ENCODE data around the gene RSPH6A. TPM values are rescaled to one million over a fixed set of nuclear protein-coding genes. Genes with fewer than 3 reads are reported as not detected.

The RSPH6A gene
- total and polyA plus RNA-seq, 2 experiments from 2014 or later, result not detected

DNA sequence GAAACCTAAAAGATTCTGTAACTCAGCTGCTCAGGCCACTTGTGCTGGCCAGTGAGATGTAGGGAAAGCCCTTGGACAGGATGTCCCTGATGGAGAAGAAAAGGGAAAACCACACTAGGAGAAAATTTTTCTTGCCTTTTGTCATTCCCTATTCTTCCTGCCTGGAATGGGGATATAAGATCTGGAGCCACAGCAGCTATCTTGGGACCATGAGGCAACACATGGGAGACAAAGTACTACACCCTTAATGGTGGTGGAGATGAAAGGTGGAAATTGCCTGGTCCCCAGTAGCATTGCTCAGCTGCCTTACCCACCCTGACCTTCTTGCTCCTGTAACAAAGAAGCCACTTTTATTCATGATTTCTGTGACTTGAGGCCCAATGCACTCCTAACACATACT lies 9.4 kb downstream of the RSPH6A start:
- Histone ChIP-seq H3K79me2 (no peaks in the 10 kb centered on the region), H3K36me3 (replicated peaks; ENCODE audit: insufficient read depth, low read depth) (no peaks in the 10 kb centered on the region), H3K4me3 (no peak overlapping the region), H3K9me3 (ENCODE audit: low read depth) (no peaks in the 10 kb centered on the region), H2AFZ (no peak overlapping the region), H3K9me2 (replicated peaks; ENCODE audit: insufficient read depth) (no peaks in the 10 kb centered on the region), H3K4me1 (ENCODE audit: insufficient read depth) (no peaks in the 10 kb centered on the region), H4K20me1 (ENCODE audit: insufficient read depth, poor library complexity, severe bottlenecking) (no peaks in the 10 kb centered on the region), H3K27me3 (no peaks in the 10 kb centered on the region), H3K27ac (no peak overlapping the region), H3K4me2 (no peak overlapping the region)
- TF ChIP-seq, protein P1, sequence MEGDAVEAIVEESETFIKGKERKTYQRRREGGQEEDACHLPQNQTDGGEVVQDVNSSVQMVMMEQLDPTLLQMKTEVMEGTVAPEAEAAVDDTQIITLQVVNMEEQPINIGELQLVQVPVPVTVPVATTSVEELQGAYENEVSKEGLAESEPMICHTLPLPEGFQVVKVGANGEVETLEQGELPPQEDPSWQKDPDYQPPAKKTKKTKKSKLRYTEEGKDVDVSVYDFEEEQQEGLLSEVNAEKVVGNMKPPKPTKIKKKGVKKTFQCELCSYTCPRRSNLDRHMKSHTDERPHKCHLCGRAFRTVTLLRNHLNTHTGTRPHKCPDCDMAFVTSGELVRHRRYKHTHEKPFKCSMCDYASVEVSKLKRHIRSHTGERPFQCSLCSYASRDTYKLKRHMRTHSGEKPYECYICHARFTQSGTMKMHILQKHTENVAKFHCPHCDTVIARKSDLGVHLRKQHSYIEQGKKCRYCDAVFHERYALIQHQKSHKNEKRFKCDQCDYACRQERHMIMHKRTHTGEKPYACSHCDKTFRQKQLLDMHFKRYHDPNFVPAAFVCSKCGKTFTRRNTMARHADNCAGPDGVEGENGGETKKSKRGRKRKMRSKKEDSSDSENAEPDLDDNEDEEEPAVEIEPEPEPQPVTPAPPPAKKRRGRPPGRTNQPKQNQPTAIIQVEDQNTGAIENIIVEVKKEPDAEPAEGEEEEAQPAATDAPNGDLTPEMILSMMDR (IDR thresholded peaks at IDR 0.05; ENCODE audit: poor library complexity), result no peak
- no peak for DNase-seq (ENCODE audit: low spot score)

DNA sequence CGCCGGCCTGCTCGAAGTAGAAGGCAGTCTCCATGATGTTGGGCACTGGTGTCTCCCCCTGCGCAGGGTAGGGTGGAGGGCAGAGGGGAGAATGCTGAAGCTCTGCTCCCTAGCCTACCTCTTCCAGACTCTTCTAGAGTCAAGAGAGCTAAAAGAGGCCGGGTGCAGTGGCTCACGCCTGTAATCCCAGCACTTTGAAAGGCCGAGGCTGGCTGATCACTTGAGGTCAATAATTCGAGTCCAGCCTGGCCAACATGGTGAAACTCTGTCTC lies 10.2 kb downstream of the RSPH6A start:
- H4K20me1 ChIP-seq (ENCODE audit: insufficient read depth, poor library complexity, severe bottlenecking), result no peaks in the 10 kb centered on the region
- 91% methylated on average over 8 of the region's 8 CpGs for WGBS (ENCODE audit: low lambda C conversion rate, missing lambda C conversion rate)

DNA sequence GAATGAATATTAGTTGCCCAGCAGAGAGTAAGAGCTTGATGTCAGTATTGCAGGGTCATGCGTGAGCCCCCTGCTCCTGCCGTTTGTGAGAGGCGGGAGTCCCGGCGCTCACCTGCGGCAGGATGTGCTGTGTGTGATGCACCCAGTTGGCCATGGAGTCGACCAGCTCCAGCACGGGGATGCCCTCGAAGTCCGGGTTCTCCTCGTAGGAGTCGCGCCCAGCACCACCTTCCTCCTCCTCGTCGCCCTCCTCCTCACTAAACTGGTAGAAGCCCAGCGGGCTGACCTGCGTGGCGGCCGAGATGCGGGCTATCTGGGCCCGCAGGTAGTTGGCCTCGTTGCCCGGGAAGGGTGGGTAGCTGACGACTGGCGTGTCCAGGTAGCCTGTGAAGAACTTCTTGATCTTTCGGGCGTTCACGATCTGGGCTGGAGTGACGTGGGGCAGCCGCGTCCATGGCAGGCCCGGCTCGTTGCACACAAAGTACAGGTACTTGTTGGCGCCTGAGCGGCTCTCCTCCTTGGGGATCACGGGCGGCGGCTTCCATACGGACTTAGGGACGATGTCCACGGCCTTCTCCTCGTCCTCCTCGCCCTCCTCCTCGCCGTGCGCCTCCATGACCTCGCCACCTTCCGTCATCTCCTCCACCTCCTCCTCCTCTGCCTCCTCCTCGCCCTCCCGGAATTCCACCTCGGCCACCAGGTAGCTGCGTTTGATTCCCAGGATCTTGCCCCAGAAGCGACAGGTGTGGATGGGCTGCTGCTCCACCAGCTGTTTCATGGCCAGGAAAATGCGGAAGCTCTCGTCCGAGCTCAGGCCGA lies 10.8 kb downstream of the RSPH6A start:
- no peaks in the 10 kb centered on the region for H4K20me1 ChIP-seq (ENCODE audit: insufficient read depth, poor library complexity, severe bottlenecking)
- no peaks in the 10 kb centered on the region for H3K36me3 ChIP-seq (replicated peaks; ENCODE audit: insufficient read depth, low read depth)
- H2AFZ ChIP-seq, result no peak overlapping the region
- H3K79me2 ChIP-seq, result no peaks in the 10 kb centered on the region
- no peak overlapping the region for H3K27ac ChIP-seq
- H3K27me3 ChIP-seq, result no peaks in the 10 kb centered on the region
- WGBS (ENCODE audit: low lambda C conversion rate, missing lambda C conversion rate), result 94% methylated on average over 49 of the region's 57 CpGs
- H3K4me1 ChIP-seq (ENCODE audit: insufficient read depth), result no peaks in the 10 kb centered on the region
- no peak for DNase-seq (ENCODE audit: low spot score)
- no peak overlapping the region for H3K4me2 ChIP-seq
- no peak for TF ChIP-seq EZH2phosphoT487 (IDR thresholded peaks at IDR 0.05; ENCODE audit: low read depth, severe bottlenecking, unreplicated experiment)
- TF ChIP-seq, protein P1 (IDR thresholded peaks at IDR 0.05; ENCODE audit: poor library complexity), result no peak
- no peak for TF ChIP-seq EZH2 (IDR thresholded peaks at IDR 0.05; ENCODE audit: borderline replicate concordance)
- no peaks in the 10 kb centered on the region for H3K9me2 ChIP-seq (replicated peaks; ENCODE audit: insufficient read depth)
- no peak overlapping the region for H3K4me3 ChIP-seq
- H3K9me3 ChIP-seq (ENCODE audit: low read depth), result no peaks in the 10 kb centered on the region

More for the DNA sequence above, 10.2 kb downstream of the RSPH6A start:
- TF ChIP-seq, protein P1 (IDR thresholded peaks at IDR 0.05; ENCODE audit: poor library complexity), result no peak
- TF ChIP-seq EZH2phosphoT487 (IDR thresholded peaks at IDR 0.05; ENCODE audit: low read depth, severe bottlenecking, unreplicated experiment) (no peak), EZH2 (IDR thresholded peaks at IDR 0.05; ENCODE audit: borderline replicate concordance) (no peak)
- no peak overlapping the region for H3K4me3 ChIP-seq
- no peaks in the 10 kb centered on the region for H3K79me2 ChIP-seq
- H2AFZ ChIP-seq, result no peak overlapping the region
- H3K9me2 ChIP-seq (replicated peaks; ENCODE audit: insufficient read depth), result no peaks in the 10 kb centered on the region
- no peaks in the 10 kb centered on the region for H3K36me3 ChIP-seq (replicated peaks; ENCODE audit: insufficient read depth, low read depth)
- H3K4me1 ChIP-seq (ENCODE audit: insufficient read depth), result no peaks in the 10 kb centered on the region
- H3K27me3 ChIP-seq, result no peaks in the 10 kb centered on the region
- no peak for DNase-seq (ENCODE audit: low spot score)
- no peaks in the 10 kb centered on the region for H3K9me3 ChIP-seq (ENCODE audit: low read depth)
- H3K27ac ChIP-seq, result no peak overlapping the region
- H3K4me2 ChIP-seq, result no peak overlapping the region

All from hepatocyte (in vitro differentiated cells).